ENCODE data around the gene PRPH.
"Not testable (repeated sequence)": the region's sequence is repeated elsewhere in the genome, so short reads cannot be mapped to it uniquely, and the experiment has no call there.

PRPH gene

GRCh38 chr12:49333778-49334177 lies 38.8 kb downstream of the PRPH start:
- not testable (repeated sequence) for DNase-seq (ENCODE audit: low read depth)

GRCh38 chr12:49334226-49334625 lies 39.3 kb downstream of the PRPH start:
- no peak for DNase-seq (ENCODE audit: low read depth)

GRCh38 chr12:49334681-49335080 lies 39.7 kb downstream of the PRPH start:
- DNase-seq (ENCODE audit: low read depth) = no peak

- no peak for DNase-seq (ENCODE audit: low read depth)
Observed at GRCh38 chr12:49335118-49335954, 40.4 kb downstream of the PRPH start.

GRCh38 chr12:49335955-49336644 lies 41.2 kb downstream of the PRPH start:
- DNase-seq (ENCODE audit: low read depth) = no peak

- DNase-seq (ENCODE audit: low read depth) = peak; percentile 48
Observed at GRCh38 chr12:49336645-49337584, 42.0 kb downstream of the PRPH start, which contains the start of gene C1QL4. C1QL4 (minus strand) TSS chr12:49337188; CDS start chr12:49336477, 711 bp downstream.

- DNase-seq (ENCODE audit: low read depth) = no peak
Observed at GRCh38 chr12:49338830-49339463, 44.0 kb downstream of the PRPH start.

- no peak for DNase-seq (ENCODE audit: low read depth)
Observed at GRCh38 chr12:49339464-49339861, 44.5 kb downstream of the PRPH start.

GRCh38 chr12:49340095-49340870 lies 45.3 kb downstream of the PRPH start:
- DNase-seq (ENCODE audit: low read depth) = no peak

GRCh38 chr12:49340971-49341776 lies 46.2 kb downstream of the PRPH start:
- no peak for DNase-seq (ENCODE audit: low read depth)

GRCh38 chr12:49341777-49342065 lies 46.8 kb downstream of the PRPH start:
- no peak for DNase-seq (ENCODE audit: low read depth)

- DNase-seq (ENCODE audit: low read depth) = peak; percentile 55
Observed at GRCh38 chr12:49342066-49342913, 47.3 kb downstream of the PRPH start.

- DNase-seq (ENCODE audit: low read depth) = no peak
Observed at GRCh38 chr12:49342914-49343731, 48.2 kb downstream of the PRPH start.

- no peak for DNase-seq (ENCODE audit: low read depth)
Observed at GRCh38 chr12:49344486-49345050, 49.6 kb downstream of the PRPH start.

GRCh38 chr12:49345051-49345824 lies 50.3 kb downstream of the PRPH start:
- no peak for DNase-seq (ENCODE audit: low read depth)

- no peak for DNase-seq (ENCODE audit: low read depth)
Observed at GRCh38 chr12:49345825-49346658, 51.1 kb downstream of the PRPH start.
